ENCODE data around the gene CRYBB1.

CRYBB1 gene

GRCh38 chr22:26558248-26558895, 59.5 kb downstream of the CRYBB1 start:
- no peak for DNase-seq (ENCODE audit: extremely low read depth, low read depth)
- no peak overlapping the region for H3K4me3 ChIP-seq (replicated peaks; ENCODE audit: low read depth, low read length)
- TF ChIP-seq CTCF (IDR thresholded peaks at IDR 0.05; ENCODE audit: low read depth, low read length, missing control alignments) = no peak

GRCh38 chr22:26556904-26557303, 60.9 kb downstream of the CRYBB1 start:
- no peak for TF ChIP-seq CTCF (IDR thresholded peaks at IDR 0.05; ENCODE audit: low read depth, low read length, missing control alignments)
- H3K4me3 ChIP-seq (replicated peaks; ENCODE audit: low read depth, low read length) = no peak overlapping the region
- no peak for DNase-seq (ENCODE audit: extremely low read depth, low read depth)

- no peak for DNase-seq (ENCODE audit: extremely low read depth, low read depth)
- TF ChIP-seq CTCF (IDR thresholded peaks at IDR 0.05; ENCODE audit: low read depth, low read length, missing control alignments) = no peak
- no peak overlapping the region for H3K4me3 ChIP-seq (replicated peaks; ENCODE audit: low read depth, low read length)
These were observed 62.3 kb downstream of the CRYBB1 start for GRCh38 chr22:26555478-26555877.

GRCh38 chr22:26554956-26555355, 62.9 kb downstream of the CRYBB1 start:
- no peak for TF ChIP-seq CTCF (IDR thresholded peaks at IDR 0.05; ENCODE audit: low read depth, low read length, missing control alignments)

GRCh38 chr22:26553056-26553752, 64.6 kb downstream of the CRYBB1 start:
- DNase-seq (ENCODE audit: extremely low read depth, low read depth) = peak; percentile 52
- no peak for TF ChIP-seq CTCF (IDR thresholded peaks at IDR 0.05; ENCODE audit: low read depth, low read length, missing control alignments)
- no peak overlapping the region for H3K4me3 ChIP-seq (replicated peaks; ENCODE audit: low read depth, low read length)

More at GRCh38 chr22:26554956-26555355, 62.9 kb downstream of the CRYBB1 start:
- no peak overlapping the region for H3K4me3 ChIP-seq (replicated peaks; ENCODE audit: low read depth, low read length)
- DNase-seq (ENCODE audit: extremely low read depth, low read depth) = no peak

GRCh38 chr22:26552466-26552865, 65.4 kb downstream of the CRYBB1 start:
- no peak for DNase-seq (ENCODE audit: extremely low read depth, low read depth)
- H3K4me3 ChIP-seq (replicated peaks; ENCODE audit: low read depth, low read length) = no peak overlapping the region
- TF ChIP-seq CTCF (IDR thresholded peaks at IDR 0.05; ENCODE audit: low read depth, low read length, missing control alignments) = no peak

Measured in HFF-Myc (cell line).